Activated CD8-positive, alpha-beta memory T cell treated with anti-CD3 and anti-CD28 coated beads, Interleukin-2, amount 50 U/mL, for 24 hours (primary cell): ENCODE results near the gene ZCCHC14.
A peak's percentile ranks its signal among the peaks of the same experiment; 100 is the strongest.
"Not testable (repeated sequence)": the region's sequence is repeated elsewhere in the genome, so short reads cannot be mapped to it uniquely, and the experiment has no call there.

Experiments
- DNase-seq: peaks from one replicate; pipeline ENCODE4 v3.0.0-alpha.2; 2020; ENCODE audit errors: extremely low read depth

The ZCCHC14 gene

GRCh38 chr16:87410530-87410929 is 82.3 kb downstream of the ZCCHC14 start:
- no peak for DNase-seq

DNA sequence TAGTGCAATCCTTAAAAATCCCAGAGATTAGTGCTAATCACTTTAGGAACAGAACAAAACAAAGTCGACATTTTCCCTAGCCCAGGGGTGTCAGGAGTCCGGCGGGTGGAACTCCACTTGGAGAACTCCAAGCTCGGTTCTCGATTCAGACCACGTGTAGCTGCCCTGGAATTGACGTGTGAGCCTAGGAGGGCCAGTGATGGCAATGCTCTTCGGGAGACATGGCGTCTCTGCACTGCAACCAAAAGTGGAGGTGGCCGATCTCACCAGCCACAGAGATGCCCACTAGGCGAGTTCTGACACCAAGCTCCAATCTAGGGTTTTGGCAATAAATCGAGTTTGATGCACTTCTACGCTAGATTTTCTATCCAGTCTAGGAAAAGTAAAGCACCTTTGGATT is 83.0 kb downstream of the ZCCHC14 start:
- no peak for DNase-seq

DNA sequence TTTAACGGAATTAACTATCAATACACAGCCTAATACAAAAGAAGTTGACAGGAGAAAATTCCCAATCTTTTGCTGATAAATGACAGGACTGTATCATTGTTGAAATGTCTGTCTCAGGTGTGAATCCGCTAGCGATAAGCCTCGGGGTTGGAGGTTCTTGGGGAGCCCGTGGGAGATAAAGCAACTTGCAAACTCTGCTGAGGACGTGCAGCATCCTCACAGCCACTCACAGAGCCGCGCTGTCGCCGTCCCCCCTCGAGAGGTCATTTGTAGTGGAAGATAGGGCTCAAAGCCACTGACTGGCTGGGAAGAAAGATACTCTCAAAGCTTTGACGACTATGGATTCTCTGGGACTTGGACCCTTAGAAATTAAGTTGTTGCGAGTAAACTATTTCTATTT is 83.7 kb downstream of the ZCCHC14 start:
- no peak for DNase-seq

DNA sequence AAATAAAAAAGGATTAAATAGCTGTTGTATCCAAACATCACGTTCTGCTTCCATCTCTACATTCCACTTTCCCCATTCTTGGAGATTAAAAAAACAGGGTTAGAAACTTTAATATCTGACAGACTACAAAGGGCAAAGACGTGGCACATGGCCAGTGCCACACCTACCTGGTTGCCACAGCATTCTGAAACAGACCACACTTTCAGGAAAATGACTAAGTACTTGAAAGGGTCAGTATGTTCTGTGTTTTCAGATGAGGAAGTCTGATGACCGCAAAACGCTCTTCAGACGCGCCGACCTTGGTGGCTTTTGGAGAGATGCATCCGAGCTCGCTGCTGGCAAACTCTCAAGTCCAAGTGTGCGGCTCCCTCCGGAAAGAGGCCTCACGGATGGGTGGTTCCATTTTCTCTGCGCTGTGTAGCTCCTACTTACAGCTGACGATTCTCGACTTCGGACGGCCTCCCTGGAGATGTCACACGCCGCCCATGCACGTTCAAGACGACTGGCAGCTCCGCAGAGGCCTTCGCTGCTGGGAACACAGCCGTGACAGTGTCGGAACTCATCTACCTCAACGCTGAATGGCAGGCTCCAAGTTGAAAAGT is 85.2 kb downstream of the ZCCHC14 start:
- DNase-seq: no peak

DNA sequence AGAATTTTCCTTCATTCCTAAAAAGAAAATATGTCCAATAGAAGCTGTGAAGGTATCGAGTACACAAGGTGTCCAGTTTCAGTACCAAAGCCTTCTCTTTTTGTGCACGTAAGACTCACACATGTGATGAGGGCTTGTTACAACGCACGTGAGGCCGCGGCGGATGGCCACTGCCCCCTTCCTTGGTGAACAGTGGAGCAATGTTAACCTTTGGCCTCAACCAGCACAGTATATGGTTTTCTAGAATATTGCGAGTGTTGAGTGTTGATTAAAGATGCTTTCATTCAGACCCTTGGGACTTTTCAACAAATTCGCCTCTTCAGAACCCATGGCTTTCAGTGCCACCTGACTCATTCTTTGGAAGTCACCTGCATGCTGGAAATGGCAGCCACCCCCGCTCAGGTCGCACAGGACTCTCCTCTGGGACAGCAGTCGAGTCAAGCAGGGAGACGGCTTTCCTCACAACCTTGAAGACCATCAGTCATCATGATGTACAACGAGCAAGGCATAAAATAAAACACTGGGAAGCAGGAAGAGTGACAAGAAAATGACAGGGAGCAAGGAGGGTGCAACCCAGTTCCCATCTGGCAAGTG is 86.2 kb downstream of the ZCCHC14 start:
- DNase-seq: no peak

GRCh38 chr16:87404764-87405625 is 87.8 kb downstream of the ZCCHC14 start:
- no peak for DNase-seq

GRCh38 chr16:87395181-87395842 is 97.5 kb downstream of the ZCCHC14 start:
- no peak for DNase-seq

GRCh38 chr16:87393680-87394055 is 99.2 kb downstream of the ZCCHC14 start:
- DNase-seq: no peak

DNA sequence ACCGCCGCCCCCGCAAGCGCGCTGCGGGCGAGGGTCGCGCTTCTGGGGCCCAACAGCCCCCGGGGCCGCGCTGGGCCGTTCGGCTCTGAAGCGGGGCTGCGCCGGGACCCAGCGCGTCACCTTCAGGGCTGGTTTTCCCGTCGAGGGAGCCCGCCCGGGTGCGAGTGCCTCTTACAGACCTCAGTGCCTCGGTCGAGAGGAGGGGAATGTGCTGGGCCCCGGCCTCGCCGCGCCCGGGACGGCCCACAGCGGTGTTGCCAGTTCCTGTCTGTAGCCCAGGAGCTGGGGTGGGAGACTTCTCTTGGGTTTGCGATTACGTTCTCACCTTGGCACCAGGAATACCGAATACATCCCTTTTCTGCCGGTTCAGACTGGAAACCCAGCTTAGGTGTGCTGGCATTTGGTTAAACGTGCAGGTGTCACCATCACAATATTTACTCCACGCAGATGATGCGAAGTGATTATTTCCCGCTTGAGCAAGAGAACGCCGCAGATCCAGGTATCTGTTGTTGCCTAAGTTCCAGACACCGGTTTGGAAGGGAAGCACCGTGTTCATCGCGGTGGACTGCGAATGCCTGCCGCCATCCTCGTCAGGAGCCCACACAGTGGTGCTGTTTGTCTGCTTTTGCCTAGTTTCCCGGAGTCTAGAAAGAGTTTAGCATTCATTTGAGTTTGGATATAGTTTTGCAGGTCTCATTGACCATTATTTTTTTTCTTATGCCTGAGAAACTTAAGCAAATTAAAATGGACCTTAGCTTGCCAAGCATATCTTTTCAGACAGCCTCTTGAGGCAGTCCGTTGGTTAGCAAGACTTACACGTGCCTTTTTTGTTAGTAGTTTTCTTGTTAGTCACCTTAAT is 99.8 kb downstream of the ZCCHC14 start:
- DNase-seq: no peak

DNA sequence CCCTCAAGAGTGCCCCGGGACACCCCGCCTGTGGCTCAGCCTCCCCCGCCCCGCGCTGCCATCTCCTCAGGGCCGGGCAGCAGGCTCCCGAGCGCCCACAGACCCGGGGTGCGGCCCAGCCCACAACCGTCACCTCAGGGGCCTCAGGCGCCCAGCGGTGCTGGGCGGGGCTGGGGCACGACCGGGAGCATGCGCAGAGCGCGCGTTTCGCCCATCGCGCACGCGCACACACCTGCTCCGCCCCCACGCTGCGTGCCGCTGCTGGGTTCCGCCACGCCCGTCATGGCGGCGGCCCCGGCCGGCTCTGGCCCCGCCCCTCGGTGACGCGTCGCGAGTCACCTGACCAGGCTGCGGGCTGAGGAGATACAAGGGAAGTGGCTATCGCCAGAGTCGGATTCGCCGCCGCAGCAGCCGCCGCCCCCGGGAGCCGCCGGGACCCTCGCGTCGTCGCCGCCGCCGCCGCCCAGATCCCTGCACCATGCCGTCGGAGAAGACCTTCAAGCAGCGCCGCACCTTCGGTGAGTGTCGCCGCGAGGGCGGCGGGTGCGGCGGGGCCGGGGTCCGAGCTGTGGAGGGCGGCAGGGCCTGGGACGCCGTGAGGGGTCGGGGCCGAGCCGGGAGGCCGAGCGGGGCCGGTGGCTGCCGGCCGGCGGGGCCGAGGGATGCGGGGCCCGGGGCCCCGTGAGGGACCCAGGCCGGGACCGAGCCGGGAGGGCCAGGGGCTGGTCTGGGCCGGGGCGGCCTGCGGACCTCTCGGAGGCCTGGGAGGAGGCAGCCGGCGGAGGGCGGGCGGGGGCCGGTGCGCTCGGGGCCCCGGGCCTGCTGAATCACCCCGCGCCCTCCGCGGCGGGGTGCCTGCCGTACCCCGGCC is 100.6 kb downstream of the ZCCHC14 start, which contains the start of gene MAP1LC3B:
Gene MAP1LC3B, plus strand, starts transcription at position 387 of the 871 bp plus-strand sequence. Its CDS starts 92 bp downstream, at position 479.
- DNase-seq: peak; percentile 83

DNA sequence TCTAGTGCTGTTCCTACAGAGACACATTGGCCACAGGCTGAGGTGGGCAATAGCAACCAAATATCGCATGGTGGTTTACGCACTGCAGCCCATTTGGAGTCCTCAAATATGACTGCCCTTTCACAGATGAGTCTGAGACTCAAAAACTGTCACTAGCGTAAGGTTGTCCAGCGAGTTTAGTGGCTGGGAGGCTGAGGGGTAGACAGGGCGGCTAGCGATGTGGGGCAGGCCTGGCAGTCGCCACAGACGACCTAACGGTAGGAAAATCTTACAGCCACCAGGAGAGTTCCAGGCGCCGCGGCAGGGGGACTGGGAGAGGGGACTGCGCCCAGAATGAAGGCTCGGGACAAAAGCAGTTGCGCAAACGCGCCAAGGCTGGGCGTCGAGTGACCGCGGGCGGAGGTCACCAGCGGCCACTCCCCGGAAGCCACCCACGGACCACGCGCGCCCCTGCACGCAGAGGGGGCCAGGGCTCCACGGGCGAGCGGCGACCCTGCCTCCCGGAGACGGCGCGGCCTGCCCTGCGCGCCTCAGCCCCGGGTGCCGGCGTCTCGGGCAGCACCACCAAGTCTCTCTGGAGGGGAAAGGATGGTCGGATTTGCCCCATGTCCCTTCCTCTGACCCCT is 101.4 kb downstream of the ZCCHC14 start:
- no peak for DNase-seq

DNA sequence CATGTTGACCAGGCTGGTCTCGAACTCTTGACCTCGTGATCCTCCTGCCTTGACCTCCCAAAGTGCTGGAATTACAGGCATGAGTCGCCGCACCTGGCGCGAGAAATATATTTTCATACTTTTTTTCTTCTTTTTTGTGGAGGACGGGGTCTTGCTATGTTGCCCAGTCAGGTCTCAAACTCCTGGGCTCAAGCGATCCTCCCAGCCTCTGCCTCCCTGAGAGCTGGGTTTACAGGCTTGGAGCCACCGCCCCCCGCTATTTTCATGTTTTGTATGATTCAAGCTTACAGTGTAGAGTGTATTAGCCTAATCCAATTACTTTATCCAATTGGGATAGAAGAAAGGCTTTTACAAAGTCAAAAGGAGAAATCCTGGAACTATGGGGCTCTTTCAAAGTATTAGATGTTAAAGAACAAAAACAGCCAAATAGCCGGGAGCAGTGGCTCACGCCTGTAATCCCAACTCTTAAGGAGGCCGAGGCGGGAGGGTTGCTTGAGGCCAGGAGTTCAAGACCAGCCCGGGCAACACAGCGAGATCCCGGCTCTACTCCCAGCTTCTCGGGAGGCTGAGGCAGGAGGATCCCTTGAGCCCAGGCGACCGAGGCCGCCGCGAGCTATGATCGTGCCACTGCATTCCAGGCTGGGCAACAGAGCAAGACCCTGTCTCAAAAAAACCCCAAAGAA is 102.0 kb downstream of the ZCCHC14 start:
- no peak for DNase-seq

- not testable (repeated sequence) for DNase-seq
These were observed 102.9 kb downstream of the ZCCHC14 start for GRCh38 chr16:87389914-87390313.

DNA sequence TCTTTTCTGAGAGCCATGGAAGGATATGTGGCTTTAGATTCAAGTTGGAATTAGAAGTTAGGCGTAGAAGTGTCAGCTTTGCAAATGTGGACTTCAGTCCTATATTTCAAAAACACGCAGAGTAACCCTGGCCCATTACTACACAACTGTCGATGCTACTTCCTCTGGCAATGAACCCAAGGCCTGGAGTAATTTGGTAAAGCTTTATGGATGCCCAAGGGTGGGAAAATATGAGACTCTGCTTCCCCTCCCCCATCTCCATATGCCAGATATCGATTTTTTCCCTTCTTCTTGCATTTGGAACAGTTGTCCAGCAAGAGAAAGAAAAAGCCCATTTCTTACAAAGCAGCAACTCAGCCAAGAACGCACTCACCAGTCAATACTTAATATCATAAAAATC is 103.6 kb downstream of the ZCCHC14 start:
- no peak for DNase-seq

DNA sequence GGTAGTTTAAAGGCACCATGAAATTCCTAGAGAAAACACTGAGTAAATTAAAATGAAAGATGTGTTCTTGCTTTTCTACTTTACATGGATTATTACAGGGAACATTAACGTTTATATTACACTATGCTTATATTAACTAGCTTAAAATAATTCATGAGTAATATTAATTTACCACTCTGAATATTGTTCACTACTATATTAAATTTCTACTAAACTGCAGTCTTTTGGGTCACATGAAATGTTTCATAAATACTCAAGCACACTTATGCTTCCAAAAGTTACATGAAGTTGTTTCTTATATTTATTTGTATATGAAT is 104.0 kb downstream of the ZCCHC14 start:
- no peak for DNase-seq

- peak; percentile 75 for DNase-seq
These were observed 104.6 kb downstream of the ZCCHC14 start for GRCh38 chr16:87387942-87388817.

GRCh38 chr16:87384875-87385167 is 108.0 kb downstream of the ZCCHC14 start:
- not testable (repeated sequence) for DNase-seq

GRCh38 chr16:87384162-87384874 is 108.5 kb downstream of the ZCCHC14 start:
- DNase-seq: no peak
